AG09319 (cell line): ENCODE measurements around the gene MAP1A.
A peak's percentile ranks its signal among the peaks of the same experiment; 100 is the strongest.

Source experiments
- DNase-seq: peaks from one replicate; pipeline ENCODE4 v3.0.0-alpha.2; 2010; ENCODE audit warnings: low read depth; ENCODE audit errors: extremely low read depth
- CTCF ChIP-seq: IDR thresholded peaks from 2 replicates; pipeline ENCODE4 v1.5.1; 2011; ENCODE audit warnings: low read depth, mild to moderate bottlenecking, inconsistent platforms, low read length, moderate library complexity

Gene MAP1A

GRCh38 chr15:43529587-43530345 is 12.4 kb downstream of the MAP1A start:
- no peak for TF ChIP-seq CTCF
- DNase-seq: no peak

- TF ChIP-seq CTCF: no peak
- no peak for DNase-seq
These were observed 13.7 kb downstream of the MAP1A start for GRCh38 chr15:43531018-43531670.

GRCh38 chr15:43532826-43533225 is 15.4 kb downstream of the MAP1A start:
- DNase-seq: peak; percentile 53

- no peak for TF ChIP-seq CTCF
- no peak for DNase-seq
These were observed 17.5 kb downstream of the MAP1A start for GRCh38 chr15:43534897-43535296.

- DNase-seq: no peak
- no peak for TF ChIP-seq CTCF
These were observed 20.7 kb downstream of the MAP1A start for GRCh38 chr15:43538091-43538490.

- TF ChIP-seq CTCF: no peak
- no peak for DNase-seq
These were observed 24.4 kb downstream of the MAP1A start for GRCh38 chr15:43541785-43542184.

- no peak for DNase-seq
- TF ChIP-seq CTCF: no peak
These were observed 26.9 kb downstream of the MAP1A start for GRCh38 chr15:43544266-43544665.

GRCh38 chr15:43545426-43545825 is 28.0 kb downstream of the MAP1A start:
- no peak for TF ChIP-seq CTCF
- no peak for DNase-seq
